GM19372 (cell line): ENCODE data around the gene GPR32.
"Not testable (repeated sequence)": the region's sequence is repeated elsewhere in the genome, so short reads cannot be mapped to it uniquely, and the experiment has no call there.

ENCODE experiments used
- ATAC-seq: cut with Tn5 transposase; IDR thresholded peaks from one replicate; pipeline ENCODE4 v1.9.1; 2021; ENCODE audit warnings: mild to moderate bottlenecking, low read depth, moderate library complexity; ENCODE audit not compliant: unreplicated experiment

The GPR32 gene

DNA sequence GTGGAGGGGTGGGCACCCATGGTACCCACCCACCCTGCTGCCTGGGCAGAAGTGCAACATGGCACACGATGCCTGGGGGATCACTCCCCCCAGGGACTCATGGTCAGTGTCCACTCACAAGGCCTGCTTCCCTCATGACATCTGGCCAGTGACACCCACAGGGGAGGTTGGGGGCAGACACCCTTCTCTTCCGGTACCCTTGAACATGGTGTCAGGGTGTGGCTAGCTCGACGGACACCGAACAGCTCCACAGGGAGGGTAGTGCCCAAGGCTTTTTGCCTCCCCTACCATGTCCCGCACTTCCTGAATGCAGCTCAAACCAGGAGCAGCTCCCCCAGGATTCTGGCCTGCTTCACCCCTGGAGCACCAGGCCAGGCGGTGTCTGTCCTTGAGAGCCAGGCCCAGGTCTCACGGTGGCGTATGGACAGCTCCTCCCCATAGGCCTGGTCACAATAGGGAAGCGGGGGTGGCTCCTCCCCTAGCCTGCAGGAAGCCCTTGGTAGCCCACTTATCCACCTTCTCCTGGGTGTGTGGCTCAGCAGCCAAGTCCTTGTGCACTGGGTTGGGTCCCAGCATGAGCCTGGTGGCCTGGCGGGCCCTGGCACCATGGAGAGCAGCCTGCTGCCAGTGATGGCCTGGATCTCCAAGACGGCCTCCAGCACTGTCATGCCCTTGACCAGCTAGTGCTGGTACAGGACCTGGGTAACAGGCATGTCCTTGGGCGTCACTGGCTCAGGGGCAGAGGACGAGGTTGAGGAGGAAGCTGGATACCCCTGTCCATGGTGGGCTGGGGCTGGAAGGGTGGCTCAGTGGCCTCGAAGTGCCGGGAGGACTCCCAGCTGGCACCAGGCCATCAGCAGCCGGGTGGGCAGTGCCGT is 27.8 kb downstream of the GPR32 start:
- no peak for ATAC-seq

DNA sequence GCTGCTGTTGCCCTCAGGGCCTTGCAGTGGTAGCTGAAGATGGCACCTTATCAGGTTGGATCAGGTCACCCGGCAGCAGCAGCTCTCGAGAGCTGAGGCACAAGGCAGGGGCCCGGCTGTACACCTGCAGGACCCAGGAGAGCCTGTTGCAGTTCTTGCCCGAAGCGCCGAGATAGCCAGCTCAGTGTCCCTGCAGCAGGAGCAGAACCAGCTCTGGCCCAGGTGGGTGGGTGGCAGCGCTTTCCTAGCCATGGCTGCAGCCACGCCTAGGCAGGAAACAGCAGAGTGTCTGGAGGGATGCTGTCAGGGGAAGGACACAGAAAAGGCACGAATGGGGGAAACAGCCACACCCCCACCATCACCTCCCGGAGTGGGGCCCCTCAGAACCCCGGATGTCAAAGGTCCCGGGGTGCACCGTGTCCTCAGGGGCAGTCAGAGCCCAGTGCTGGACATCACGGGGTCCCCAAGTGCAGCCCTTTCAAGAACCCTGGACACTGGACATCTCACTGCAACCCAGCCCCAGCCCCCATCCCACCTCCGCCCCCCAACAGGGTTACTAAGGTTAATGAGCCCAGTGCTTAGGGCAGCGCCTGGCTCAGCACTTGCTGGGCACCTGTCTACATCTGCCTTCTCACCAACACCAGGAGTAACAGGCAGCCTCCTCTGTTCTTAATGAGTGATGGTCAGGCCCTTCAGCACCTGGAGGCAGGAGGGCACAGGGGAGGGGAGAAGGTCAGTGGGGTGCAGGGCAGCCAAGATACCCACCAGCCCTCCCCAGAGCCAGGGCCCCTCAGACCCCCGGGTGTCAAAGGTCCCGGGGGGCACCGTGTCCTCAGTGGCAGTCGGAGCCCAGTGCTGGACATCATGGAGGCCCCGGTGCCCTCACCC is 28.6 kb downstream of the GPR32 start:
- ATAC-seq, result no peak

DNA sequence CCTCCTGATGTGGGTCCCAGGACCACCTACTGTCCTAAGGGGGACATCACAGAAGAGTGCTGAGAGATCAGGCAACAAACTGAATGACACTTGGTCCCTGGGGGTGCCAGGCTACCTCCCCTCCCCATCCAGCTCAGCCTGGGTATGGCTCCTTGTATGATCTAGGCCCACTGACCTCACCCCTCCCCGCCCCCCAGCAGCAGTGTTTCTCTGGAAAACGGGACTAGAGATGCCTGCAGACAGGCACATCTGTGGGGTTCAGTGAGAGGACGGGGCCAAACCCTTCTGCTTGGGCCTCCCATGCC is 29.2 kb downstream of the GPR32 start:
- no peak for ATAC-seq

DNA sequence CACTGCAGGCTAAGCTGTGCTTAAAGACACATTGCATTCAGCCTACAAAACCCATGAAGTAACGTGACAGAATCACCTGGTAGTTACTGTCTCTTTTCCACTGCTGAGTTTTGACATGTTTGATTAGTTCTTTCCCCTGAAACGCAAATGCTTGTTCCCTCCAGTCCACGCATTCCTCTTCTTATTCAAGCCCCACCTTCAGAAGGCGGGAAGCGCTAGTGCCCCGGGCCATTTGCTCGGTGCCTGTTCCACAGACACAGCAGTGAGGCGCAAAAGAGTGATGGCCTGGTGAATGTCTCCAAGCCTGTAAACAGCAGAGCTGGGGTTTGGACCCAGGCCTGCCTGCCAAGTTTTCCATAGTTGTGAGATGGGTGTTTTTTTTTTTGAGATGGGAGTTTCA is 30.8 kb downstream of the GPR32 start:
- no peak for ATAC-seq

DNA sequence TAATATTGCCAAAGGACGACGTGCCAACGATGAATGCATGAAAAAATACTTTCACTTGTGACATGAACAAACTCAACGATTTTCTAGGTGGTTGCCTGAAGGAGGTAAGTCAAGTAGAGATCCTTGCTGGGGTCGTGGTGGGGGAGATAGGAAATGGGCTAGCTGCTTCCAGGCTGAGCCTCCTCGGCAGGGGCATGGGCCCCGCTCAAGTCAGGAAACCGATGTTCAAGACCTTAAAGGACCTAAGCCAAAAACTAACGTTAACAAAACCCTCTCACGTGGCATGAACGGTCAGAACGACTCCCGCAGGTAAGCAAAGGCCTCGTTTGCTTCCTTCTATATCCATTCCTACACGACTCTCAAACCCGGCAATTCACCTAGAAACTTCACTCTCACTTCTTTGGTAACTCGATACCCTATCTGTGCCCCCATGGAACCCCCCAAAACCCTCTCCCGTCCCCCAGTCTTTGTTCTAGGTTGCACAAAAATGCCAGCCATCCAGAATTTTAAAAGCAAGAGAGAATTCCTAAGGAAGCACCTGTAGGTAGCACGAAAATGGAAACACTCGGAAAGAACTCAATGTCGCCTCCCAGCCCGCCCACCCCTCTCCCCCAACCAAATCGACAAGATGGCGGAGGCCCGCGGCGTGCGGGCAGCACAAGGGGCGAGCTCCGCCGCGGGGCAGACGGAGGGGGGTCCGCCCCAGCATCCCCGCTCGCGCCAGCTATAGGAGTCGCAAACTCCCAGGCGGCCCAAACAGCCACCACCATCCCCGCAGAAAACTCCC is 33.6 kb downstream of the GPR32 start:
- ATAC-seq, result no peak

DNA sequence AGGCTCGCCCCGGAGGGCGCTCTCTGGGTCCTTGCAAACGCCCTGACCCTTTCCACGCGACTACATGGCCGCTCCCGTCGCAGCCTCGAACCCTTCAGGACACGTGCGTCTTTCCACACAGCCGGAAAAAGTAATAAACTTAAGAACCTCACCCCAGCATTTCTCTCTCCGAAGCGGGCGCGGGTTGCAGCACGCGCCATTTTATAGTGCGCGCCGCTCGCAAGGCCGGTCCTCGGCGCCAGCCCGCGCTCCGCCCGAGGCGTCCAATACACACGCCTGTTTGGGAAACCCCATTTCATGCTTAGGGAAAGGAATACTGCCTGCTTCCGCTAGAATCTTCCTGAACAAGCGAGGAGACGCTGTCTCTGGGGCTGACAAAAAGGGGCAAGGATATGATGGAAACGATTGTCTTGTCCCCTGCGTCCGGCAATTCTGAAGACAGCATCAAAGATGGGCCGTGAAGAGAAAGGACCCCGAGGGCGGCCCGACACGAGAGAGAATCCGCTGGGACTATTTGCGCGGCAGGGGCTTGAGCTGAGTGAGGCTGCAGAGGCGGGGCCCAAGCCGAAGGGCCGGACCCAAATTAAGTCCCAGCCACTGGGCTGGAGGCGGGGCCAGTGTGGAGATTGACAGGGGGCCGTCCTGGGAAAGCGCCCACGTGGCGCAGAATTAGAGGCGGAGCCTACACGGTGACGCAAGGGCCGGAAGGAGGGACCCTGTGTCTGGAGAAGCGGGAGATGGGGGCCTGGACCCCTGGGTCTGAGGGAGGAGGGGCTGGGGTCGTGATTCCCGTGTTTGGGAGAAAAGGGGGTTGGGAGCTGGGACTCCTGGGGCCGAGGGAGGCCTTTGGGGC is 34.4 kb downstream of the GPR32 start:
- ATAC-seq, result peak; percentile 91

DNA sequence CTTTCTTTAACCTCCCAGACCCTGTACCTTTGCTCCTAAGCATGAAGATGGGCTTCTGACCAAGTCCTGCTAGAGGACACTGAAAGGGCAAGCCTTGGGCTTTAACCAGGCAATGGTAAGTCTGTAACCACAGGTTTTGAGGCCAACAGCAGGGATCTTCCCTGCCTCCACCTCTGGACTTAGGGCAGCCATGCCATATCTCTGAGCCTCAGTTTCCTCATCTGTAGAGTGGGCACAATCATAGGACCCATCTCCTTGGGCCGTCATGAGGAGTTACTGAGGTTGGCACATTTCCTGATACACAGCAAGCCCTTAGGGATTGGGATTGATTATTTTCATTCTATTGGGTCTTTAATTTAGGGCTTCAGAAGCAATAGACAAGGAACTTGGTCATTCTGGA is 38.6 kb downstream of the GPR32 start:
- no peak for ATAC-seq

DNA sequence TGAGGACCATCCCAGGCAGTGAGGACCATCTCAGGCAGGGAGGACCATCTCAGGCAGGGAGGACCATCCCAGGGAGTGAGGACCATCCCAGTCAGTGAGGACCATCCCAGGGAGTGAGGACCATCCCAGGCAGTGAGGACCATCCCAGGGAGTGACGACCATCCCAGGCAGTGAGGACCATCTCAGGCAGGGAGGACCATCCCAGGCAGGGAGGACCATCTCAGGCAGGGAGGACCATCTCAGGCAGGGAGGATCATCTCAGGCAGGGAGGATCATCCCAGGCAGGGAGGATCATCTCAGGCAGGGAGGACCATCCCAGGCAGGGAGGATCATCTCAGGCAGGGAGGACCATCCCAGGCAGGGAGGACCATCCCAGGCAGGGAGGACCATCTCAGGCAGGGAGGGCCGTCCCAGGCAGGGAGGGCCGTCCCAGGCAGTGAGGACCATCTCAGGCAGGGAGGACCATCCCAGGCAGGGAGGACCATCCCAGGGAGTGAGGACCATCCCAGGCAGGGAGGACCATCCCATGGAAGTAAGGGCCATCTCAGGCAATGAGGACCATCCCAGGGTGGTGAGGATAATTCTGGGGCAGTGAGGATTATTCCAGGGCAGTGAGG is 41.5 kb downstream of the GPR32 start:
- ATAC-seq, result not testable (repeated sequence)

DNA sequence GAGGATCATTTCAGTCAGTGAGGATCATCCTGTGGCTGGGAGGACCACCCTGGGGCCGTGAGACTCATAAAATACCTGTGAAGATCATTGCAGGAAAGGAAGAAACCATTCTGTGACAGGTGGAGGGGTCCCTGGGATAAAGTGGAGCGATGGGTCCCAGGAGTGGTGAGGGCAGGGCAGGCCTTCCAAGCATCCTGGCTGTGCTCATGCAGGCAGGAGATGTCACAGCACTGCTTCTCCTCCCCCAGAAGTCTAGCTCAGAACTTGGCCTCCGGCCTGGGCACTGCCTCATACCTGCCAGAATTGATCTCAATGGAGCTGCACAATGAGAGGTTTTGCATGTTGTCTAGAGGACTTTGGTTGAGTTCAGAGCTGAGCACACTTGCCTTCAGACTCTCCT is 42.2 kb downstream of the GPR32 start:
- ATAC-seq, result no peak

DNA sequence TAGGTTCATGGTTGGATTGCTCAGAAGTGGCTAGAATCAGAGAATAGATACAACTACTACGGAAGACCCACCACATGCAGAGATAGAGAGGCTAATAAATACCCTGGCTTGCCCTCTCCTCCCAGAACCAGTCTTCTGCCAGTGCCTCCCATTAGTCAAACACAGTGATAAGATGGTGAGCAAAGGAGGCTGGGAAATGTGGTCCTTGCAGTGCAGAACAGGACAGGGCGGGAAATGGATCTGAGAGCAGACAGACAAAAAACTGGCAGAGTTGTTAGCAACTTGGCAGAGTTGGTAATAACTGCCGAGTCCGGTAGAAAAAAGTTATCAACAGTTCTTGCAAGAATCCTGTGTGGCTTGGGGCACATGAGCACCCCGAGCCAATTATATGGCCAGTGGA is 44.6 kb downstream of the GPR32 start:
- ATAC-seq, result no peak

DNA sequence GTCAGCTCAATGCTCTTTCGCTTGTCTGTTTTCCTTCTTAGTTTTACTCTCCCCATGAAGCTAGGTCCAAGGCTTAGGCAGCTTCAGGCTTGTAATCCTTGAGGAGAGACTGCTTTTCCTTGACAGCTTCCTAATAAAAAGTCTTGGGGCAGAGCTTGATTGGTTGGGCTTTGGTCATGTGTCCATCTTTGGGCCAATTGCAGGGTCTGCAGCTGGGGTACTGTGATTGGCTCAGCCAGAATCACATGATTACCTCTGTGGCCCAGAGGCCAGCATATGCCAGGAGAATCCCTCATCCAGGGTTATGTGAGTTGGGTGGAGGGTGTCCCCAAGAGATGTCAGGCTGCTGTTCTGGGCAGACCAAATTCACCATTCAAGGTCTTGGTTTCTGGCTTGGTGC is 45.2 kb downstream of the GPR32 start:
- ATAC-seq, result no peak

DNA sequence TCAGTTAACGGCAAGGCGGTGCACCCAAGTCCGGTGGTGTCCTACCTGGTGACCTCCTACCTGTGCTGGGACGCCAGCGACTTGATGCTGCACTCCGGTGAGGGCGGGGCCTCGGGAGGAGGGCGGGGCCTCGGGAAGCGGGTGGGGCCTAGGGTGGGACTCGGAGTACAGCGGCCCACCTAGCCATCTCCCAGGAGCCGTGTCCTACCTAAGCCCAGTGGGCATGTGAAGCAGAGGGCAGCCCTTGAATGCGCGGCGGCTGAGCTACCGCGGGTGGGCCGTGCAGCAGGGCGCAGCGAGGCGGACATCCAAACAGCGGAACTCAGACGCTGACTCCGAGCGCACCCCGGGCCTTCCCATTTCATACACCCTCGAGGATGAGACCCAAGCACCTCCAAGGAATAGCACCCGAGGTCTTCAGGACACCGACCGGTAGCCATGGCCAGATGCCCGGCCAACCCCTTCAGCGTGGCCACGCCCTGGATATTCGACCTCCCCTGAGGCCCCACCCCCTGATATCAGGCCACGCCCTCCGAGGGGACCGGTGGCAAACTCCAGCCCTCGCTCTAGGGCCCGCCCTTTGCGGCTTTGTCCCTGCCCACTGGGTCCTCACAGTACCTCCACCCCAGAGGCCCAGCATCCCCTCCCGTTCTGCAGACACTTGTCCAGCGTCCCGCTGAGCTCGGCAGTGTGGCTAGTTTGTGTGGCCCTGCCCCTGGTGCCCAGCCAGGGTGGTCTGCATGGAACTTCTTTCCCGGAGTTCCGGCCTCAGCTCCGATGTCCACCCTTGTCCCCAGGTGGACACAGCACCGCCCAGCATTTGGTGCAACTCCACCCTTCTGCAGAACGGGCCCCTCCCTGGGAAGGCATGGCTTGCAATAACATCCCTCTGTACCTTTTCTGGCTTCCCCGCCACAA is 47.9 kb downstream of the GPR32 start:
- peak; percentile 48 for ATAC-seq

DNA sequence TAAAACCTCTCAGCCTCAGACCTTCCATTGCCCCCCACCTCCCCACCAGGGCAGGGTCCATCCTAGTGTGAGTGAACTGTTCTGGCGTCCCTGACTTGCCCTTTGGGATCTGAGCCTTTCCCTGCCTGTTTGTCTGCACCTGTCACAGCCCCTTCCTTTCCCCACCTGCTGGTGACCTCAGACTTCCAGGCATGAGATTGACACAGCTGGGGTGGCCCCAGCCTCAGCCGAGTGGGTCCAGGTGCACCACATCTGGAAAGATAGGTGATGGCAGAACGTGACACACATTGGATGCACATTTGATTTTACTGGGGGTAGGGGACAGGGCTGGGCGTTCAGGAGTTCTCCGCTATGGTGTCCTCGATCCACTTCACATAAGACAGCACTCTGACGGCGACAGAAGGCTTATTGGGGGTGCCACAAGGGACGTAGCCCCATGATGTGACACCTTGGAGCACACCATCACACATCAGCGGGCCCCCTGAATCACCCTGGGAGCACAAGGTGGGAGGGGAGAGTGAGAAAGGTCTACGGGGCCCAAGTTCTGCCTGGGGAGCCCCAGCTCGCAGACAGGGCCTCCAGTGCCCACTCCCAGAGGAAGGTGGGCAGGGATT is 48.7 kb downstream of the GPR32 start:
- no peak for ATAC-seq

DNA sequence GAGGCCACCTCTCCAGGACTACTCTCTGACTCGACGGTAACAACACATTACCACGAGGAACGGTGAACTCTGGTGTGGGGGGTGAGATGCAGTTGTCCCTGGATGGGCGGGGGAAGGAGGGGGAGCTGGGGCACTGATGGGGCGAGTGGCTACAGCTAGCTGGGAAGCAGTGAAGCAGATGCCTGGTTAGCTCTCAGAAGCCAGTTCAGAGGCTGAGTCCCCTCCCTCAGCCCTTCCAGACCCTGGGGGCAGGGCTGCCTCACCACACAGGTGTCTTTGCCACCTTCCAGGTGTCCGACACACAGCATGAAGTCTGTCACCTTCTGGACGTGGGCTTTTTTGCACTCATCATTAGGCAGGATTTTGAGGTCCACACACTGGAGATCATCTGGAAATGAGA is 49.4 kb downstream of the GPR32 start:
- ATAC-seq, result no peak

DNA sequence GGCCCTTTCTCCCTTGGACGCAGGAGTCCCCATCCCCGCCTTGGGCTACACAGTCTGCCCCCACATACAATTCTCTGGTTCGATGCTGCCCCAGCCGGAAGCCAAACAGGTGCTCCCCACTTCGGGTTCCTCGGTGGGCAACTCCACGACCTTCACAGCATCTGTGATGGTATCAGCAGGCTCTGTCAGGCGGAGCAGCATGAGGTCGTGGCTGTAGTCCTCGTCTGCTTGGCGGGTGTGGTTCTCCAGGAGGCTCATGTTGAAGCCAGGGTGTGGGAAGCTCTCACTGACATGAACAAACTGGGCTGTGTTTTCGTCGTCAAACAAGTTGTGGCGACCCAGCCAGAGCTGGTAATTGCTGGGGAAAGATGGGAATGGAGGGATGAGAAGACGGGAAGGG is 49.8 kb downstream of the GPR32 start:
- ATAC-seq, result no peak

DNA sequence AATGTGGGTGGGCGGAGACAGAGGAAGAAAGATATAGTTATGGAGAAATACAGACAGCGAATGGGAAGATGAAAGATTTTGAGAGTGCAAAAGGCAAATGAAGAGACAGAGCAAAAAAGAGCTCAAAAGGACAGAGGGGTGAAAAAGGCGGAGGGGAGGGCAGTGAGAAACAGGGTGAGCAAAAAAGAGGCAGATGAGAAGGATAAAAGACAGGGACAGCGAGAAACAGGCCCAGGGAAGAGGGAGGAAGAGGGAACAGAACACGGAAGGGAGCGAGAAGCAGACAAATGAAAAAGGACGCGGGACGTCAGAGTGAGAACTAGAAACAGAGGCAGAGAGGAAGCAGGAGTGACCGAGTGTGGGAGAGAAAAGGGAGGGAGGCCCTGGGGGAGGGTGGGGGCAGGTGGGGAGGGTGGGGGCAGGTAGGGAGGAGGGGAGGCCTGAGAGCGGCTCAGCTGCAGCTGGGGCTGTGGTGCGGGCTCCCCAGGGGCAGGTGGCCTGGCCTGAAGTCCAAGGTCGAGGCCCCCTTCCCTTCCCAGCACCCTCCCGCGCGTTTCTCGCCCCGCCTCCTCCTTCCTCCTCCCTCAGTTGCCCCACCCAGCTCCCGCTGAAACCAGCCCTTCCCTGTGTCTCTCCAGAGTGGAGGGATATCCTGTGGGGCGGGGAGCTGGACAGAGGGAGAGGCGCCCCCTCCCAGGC is 50.4 kb downstream of the GPR32 start:
- no peak for ATAC-seq

DNA sequence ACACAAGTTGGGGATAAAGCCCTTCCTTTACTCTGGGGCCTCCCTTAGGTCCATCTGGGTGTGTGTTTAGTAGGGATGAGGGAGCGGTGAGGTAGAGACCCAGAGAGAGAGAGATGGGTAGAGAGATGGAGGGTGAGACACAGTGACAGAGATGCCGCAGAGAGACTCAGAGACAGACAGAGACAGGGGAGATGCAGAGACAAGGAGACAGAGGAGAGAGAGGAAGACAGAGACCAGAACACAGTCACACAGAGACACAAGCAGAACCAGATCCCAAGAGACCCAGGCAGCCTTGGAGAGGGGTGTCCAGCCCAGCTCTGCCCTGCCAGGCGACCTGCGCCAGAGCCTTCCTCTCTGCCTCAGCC is 51.0 kb downstream of the GPR32 start:
- ATAC-seq, result no peak
